NCI-H748 treated with DMSO at 0.1 percent for 48 hours (cell line): ENCODE measurements around the gene FRY.

Source experiments
- DNase-seq: peaks from one replicate; lab custom pipeline; 2025; lab: John Stamatoyannopoulos, UW

FRY gene

GRCh38 chr13:32086791-32087441 is 55.3 kb downstream of the FRY start:
- peak; percentile 34 for DNase-seq

- no peak for DNase-seq
These were observed 56.6 kb downstream of the FRY start for GRCh38 chr13:32087955-32088747.

GRCh38 chr13:32092496-32092895 is 60.9 kb downstream of the FRY start:
- DNase-seq: no peak

GRCh38 chr13:32093006-32093405 is 61.4 kb downstream of the FRY start:
- no peak for DNase-seq

- DNase-seq: no peak
These were observed 66.7 kb downstream of the FRY start for GRCh38 chr13:32098272-32098671.

GRCh38 chr13:32105653-32106313 is 74.2 kb downstream of the FRY start:
- DNase-seq: no peak

- DNase-seq: no peak
These were observed 75.9 kb downstream of the FRY start for GRCh38 chr13:32107474-32107873.

- DNase-seq: no peak
These were observed 76.4 kb downstream of the FRY start for GRCh38 chr13:32107973-32108372.

- DNase-seq: no peak
These were observed 82.0 kb downstream of the FRY start for GRCh38 chr13:32113532-32113931.

GRCh38 chr13:32114284-32114950 is 82.8 kb downstream of the FRY start:
- DNase-seq: no peak

- no peak for DNase-seq
These were observed 83.5 kb downstream of the FRY start for GRCh38 chr13:32115066-32115465.

GRCh38 chr13:32116210-32116609 is 84.6 kb downstream of the FRY start:
- no peak for DNase-seq

GRCh38 chr13:32117001-32117400 is 85.4 kb downstream of the FRY start:
- DNase-seq: no peak

GRCh38 chr13:32117701-32118100 is 86.1 kb downstream of the FRY start:
- DNase-seq: no peak

- DNase-seq: no peak
These were observed 89.7 kb downstream of the FRY start for GRCh38 chr13:32121316-32121715.

- DNase-seq: no peak
These were observed 93.2 kb downstream of the FRY start for GRCh38 chr13:32124743-32125142.

- DNase-seq: no peak
These were observed 93.7 kb downstream of the FRY start for GRCh38 chr13:32125221-32125689.

- DNase-seq: no peak
These were observed 94.2 kb downstream of the FRY start for GRCh38 chr13:32125751-32126150.

GRCh38 chr13:32126278-32126677 is 94.7 kb downstream of the FRY start:
- no peak for DNase-seq

GRCh38 chr13:32126756-32127155 is 95.2 kb downstream of the FRY start:
- DNase-seq: no peak

- DNase-seq: no peak
These were observed 96.1 kb downstream of the FRY start for GRCh38 chr13:32127691-32128090.

GRCh38 chr13:32134241-32135055 is 102.9 kb downstream of the FRY start:
- no peak for DNase-seq
